HG03565 (cell line): ENCODE measurements around the gene PITPNM3.

Experiments
- ATAC-seq: cut with Tn5 transposase; IDR thresholded peaks from one replicate; pipeline ENCODE4 v1.9.1; 2021; ENCODE audit warnings: mild to moderate bottlenecking, moderate library complexity; ENCODE audit not compliant: unreplicated experiment

PITPNM3 gene

DNA sequence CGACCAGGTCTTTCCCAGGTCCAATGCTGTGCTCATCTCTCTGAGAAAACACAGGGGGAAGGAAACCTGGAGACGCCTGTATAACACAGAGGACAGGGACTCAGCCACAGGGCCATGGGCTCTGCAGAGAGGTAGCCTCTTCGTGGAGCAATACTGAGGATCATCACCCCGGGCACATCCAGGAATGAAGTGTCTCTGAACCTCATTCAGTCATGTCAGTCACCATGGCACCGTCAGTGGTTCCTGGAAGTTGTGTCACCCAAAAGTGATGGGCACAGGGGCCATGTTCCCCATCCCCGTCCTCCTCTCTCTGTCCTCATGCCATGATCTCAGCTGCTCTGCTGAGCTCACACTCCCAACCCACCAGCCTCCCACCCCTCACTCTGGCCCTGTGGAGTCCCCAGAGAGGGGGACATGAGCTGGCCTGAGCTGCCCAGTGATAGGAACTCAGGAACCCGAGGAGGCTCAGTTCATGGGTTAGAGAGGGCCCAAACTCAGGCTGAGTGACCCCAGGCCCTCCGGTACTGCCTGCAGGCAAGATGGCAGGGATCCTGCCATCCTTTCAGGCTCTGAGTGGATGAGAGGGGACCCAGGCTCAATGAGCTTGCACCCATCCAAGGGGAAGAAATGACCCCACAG is 53.4 kb downstream of the PITPNM3 start:
- ATAC-seq: no peak

DNA sequence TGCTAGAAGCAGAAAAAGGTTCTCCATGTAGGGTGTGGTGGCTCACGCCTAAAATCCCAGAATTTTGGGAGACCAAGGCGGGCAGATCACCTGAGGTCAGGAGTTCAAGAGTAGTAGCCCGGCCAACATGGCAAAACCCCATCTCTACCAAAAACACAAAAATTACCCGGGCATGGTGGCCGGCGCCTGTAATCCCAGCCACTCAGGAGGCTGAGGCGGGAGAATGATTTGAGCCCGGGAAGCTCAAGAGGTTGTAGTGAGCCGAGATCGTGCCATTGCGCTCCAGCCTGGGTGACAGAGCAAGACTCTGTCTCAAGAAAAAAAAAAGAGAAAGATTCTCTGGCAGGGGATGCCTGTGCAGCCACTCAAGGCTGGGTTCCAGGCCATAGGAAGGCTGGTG is 54.2 kb downstream of the PITPNM3 start:
- ATAC-seq: no peak

DNA sequence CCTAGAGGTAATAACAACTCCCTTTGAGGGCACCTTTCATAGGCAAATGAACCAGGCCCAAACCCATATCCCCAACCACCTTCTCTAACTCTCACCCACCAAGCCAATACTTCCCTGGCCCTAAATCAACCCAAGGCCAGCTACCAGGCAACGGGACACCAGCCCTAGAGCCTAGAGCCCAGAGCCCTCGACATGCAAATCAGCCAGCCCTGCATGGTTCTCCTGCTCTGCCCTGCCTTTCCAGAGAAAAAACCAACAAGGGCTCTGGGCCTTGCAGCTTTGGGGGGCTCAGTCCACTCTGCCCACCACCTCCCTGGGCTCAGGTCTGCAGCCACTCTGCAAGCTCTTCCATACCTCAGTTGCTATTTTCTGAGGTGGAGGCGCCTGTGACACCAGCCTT is 55.0 kb downstream of the PITPNM3 start:
- no peak for ATAC-seq

- ATAC-seq: no peak
Observed at GRCh38 chr17:6498901-6499540, 57.3 kb downstream of the PITPNM3 start.

- ATAC-seq: no peak
Observed at GRCh38 chr17:6498356-6498755, 58.0 kb downstream of the PITPNM3 start.

DNA sequence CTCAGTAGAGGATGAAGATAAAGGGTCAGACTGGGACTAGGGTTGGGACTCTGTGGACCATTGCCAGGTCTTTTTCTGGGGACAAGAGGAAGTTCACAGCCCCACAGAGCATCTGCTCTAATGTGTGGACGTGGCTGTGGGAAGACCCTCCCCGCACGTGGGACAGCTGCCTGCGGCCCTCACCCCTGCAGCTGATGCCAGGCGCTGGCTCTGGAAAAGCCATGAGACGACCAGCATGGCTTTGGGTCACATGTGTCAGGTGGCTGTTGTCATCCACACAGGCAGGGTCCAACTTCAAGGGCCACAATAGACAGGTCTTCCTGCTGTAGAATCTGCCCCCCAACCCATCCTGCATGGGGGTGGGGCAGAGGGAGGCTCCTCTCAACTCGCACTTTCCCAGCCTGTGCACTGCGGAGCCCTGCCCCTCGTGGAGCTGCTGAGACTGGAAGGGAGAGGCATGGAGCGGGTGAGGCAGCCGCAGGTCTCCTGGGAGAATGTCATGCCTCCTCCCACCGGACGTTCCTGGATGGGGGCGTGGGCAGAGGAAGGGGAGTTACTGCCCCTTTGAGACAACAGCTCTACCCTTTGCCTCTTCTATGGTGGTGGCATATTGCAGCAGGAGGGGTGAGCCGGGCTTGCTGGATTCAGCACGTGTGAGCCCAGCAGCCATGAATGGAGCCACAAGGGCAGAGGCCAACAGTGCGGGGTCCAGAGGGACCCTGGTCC is 58.7 kb downstream of the PITPNM3 start:
- no peak for ATAC-seq

GRCh38 chr17:6496640-6497441 is 59.5 kb downstream of the PITPNM3 start:
- ATAC-seq: no peak

- ATAC-seq: no peak
Observed at GRCh38 chr17:6496116-6496481, 60.3 kb downstream of the PITPNM3 start.

- no peak for ATAC-seq
Observed at GRCh38 chr17:6495450-6496115, 60.8 kb downstream of the PITPNM3 start.

DNA sequence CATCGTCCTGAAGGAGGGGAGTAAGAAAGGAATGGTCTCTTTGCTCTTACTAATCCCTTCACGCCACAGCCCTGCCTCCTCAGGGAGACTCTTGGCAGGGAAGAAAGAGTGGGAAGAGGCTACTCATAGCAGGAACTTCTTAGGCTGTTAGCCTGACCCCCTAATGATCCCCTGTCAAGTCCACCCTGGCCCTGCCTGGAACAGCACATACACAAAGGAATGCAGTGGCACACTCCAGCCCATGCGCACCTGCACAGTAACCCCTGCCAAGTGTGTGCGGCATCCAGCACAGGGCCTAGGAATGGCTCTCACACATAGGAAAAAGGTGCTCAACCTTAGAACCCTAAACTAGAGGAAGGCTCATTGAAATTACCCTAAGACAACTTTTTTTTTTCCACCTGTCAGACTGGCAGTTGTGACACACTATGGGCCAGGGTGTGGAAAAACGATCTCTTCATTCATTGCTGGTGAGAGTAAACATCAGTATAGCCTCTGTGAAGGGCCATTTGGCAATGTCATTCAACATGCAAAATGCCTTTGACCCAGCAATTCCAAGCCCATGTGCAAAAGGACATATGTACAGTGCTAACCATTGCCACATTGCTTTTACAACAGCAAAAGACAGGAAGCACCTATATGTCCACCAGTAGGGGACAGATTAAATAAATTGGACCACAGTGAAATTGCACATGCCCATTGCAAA is 62.0 kb downstream of the PITPNM3 start:
- ATAC-seq: no peak

- no peak for ATAC-seq
Observed at GRCh38 chr17:6492892-6493674, 63.3 kb downstream of the PITPNM3 start.

DNA sequence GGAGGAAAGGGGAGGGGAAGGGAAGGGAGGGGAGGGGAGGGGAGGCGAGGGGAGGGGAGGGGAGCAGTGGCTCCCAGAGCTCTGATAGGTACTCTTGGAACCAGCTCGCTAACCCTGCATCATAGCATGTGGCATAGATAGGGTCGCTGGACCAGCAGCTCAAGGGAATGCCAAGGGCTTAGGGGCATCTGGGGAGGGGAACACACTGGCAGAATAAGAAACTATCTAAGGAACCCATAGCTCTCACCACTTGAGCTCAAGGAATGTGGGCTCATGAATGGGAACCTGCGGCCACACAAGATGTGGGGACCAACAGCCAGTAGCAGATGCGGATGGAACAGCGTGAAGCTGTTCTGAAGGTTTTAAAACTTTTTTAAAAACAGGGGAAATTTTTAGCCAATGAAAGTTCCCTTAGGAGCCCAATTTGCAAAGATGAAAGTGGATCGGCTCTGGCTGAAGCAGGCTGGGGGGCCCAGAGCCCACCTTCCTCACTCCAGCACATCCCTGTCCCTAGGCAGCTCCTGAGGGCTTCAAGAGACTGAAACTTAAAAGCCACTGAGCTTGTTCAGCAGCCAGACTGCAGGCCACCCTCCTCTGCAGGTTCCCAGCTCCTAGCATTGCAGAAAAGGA is 65.2 kb downstream of the PITPNM3 start:
- ATAC-seq: no peak

DNA sequence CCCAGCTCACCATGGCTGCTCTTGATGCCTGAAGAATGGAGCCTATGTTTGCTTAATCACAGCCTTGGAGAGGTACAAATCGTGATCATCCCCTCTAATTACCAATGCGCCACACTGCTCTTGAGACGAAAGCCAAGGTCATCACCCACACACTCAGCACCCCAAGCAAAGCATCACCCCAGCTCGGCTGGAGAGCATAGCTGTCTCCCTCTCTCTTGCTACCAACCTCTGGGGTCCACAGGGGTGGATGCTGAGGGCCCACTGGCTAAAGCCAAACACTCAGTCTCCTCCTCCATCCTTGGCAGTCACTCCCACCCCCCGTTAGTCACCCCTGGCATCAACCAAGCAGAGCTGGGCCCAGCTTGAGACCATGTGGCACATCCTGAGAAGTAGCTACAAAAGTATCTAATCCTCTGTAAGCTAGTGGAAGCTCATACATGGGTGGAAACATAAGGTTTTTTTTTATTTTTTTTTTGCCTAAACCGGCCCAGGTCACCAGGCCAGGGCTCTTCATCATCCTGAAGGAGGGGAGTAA is 67.3 kb downstream of the PITPNM3 start:
- ATAC-seq: no peak

- no peak for ATAC-seq
Observed at GRCh38 chr17:6488008-6488539, 68.3 kb downstream of the PITPNM3 start.

DNA sequence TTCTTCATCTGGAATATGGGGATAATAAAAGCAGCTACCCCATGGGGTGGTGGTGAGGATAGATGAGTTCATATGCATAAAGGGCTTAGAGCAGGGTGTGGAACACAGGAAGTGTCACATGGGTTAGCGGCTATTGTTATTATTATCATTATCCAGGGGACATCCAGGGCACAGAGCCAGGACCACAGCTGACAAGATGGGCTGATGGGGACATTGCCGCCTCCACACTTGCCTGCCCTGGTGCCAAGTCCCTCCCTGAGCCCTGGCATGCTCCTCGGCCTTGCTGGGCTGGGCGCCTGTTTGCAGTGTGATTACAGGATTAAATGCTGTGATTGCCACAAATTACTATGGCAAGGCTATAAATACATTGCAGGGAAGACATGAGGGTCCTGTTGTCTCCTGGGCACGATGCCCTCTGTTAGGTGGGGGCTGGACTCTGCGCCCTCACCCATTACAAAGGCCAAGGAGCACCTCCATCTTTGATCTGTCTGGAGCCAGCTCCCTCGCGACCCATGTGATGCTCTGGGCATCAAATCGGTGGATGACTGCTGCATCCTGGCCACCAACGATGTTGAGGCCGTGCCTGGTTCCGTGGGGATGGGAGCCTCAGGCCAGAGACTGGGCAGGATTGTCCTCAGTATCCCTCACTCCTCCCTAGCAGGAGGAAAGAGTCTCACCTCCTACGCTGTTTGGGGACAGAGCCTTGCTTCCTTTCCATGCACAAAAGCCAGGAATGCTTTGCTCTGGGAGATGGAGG is 68.9 kb downstream of the PITPNM3 start:
- no peak for ATAC-seq

GRCh38 chr17:6485646-6486412 is 70.5 kb downstream of the PITPNM3 start:
- no peak for ATAC-seq

DNA sequence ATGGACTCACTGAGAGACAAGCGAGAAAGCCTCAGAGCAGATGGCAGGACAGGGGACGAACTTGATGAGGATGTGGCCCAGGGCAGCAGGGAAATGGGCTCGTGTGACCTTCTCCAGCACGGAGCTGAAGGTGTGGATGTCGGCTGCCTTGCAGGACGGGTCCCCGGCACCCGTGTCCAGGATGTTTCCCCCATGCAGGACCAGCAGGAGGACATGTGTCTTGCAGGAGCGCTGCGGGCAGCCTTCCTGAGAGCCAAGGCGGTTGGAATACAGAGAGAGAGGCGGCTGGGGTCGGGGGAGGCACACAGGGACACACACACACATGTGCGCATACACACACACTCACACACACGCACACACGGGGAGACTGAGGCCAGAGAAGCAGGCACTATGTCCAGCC is 72.8 kb downstream of the PITPNM3 start:
- ATAC-seq: no peak
